ENCODE data around the gene BMX.

Gene BMX

DNA sequence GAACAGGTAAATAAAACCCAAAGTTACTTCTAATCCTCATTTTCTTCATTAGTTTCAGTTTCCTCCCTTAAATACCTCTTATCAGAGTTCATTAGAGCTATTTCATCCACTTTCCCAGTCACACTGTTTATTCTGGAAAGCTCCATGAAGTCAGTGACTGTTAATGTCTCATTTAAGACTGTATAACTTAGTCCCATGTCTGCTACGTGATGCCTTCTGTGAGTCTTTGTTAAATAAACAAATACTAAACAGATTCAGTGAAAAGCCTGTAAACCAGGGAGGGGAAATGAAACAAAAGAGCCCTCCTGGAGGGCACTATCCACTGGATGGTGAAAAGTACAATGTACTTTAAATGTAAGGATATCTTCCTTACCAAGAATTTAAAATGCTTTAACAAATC, 75.4 kb downstream of the BMX start:
- no peak for DNase-seq

- DNase-seq, result no peak
Observed at GRCh38 chrX:15579778-15580747, 79.5 kb downstream of the BMX start.

GRCh38 chrX:15594371-15594770, 93.8 kb downstream of the BMX start:
- DNase-seq, result no peak

- no peak for DNase-seq
Observed at GRCh38 chrX:15598026-15598425, 97.4 kb downstream of the BMX start.

GRCh38 chrX:15599461-15599860, 98.9 kb downstream of the BMX start:
- no peak for DNase-seq

GRCh38 chrX:15600049-15600448, 99.4 kb downstream of the BMX start:
- no peak for DNase-seq

- no peak for DNase-seq
Observed at GRCh38 chrX:15600745-15601144, 100.1 kb downstream of the BMX start, which contains the start of gene ACE2. Gene ACE2 (minus strand): TSS chrX:15600960. CDS start chrX:15600911, 49 bp downstream.

DNA sequence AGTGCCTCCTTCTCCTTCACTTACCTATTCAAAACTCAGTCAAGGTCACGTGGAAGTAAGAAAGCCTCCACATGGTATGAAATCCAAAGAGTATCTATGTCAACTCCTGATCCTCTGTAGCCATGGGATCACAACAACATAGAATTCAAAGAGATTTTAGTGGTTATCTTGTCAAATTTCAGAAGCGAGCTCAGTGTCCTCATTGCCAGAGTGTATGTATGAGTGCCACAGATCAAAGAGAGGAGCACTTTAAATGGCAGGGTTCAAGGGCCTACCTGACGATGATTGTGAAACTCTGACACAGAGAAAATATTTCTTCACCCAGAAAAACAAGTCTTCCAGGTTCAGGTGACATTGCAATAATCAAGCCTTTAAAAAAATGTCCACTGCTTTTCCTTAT, 101.3 kb downstream of the BMX start:
- no peak for DNase-seq

GRCh38 chrX:15602761-15603160, 102.2 kb downstream of the BMX start:
- no peak for DNase-seq

DNA sequence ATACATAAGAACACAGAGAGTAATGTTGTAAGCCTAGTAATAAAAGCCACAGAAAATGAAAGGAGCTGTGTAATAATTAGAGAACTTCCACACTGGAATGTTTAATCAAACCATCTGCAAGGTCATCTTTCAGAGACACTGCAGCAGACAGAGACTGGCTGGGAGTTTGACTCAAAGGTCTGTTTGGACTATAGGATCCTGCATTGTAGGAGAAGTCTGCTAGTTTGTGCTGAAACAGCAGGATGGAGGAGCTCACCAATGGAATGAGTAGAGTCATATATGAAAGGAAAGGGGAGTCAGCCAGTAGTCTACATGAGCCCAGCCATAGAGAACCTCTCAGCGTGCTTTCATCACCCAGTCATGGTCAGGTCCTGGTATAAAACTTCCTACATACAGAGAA, 104.6 kb downstream of the BMX start:
- DNase-seq, result no peak

Data from NCI-H446 treated with DMSO at 0.1 percent for 48 hours (cell line).